MM.1S (cell line): ENCODE results near the gene ATP2B1.

ENCODE experiments used
- EZH2phosphoT487 ChIP-seq: fragments of 300-600 bp; sonication (generic); IDR thresholded peaks from 2 replicates; pipeline ENCODE4 v1.6.1; 2018; ENCODE audit warnings: antibody characterized with exemption, low read length
- TF ChIP-seq, protein P1 (sequence below): fragments of 300-600 bp; sonication (generic); IDR thresholded peaks from 2 replicates; pipeline ENCODE4 v1.5.1; 2016; ENCODE audit warnings: antibody characterized with exemption, low read length, mixed read lengths

DNA sequence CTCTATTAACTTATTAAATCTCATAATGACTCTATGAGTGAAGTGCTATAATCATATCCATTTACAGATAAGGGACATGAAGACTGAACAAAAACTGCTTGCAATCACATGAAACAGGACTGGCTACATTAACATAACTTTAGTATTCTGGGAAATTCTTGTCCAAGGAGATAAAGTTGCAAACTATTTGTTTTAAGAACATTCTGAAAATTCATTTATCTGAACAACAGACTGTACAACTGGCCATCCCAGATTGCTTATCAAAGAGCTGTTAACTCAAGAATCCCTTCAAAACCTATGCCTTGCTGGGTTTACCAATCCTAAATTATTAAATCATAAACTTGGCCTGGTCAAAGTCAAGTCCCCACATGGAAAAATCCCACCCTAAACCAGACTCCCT, 143.6 kb downstream of the ATP2B1 start:
- TF ChIP-seq, protein P1, sequence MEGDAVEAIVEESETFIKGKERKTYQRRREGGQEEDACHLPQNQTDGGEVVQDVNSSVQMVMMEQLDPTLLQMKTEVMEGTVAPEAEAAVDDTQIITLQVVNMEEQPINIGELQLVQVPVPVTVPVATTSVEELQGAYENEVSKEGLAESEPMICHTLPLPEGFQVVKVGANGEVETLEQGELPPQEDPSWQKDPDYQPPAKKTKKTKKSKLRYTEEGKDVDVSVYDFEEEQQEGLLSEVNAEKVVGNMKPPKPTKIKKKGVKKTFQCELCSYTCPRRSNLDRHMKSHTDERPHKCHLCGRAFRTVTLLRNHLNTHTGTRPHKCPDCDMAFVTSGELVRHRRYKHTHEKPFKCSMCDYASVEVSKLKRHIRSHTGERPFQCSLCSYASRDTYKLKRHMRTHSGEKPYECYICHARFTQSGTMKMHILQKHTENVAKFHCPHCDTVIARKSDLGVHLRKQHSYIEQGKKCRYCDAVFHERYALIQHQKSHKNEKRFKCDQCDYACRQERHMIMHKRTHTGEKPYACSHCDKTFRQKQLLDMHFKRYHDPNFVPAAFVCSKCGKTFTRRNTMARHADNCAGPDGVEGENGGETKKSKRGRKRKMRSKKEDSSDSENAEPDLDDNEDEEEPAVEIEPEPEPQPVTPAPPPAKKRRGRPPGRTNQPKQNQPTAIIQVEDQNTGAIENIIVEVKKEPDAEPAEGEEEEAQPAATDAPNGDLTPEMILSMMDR = no peak
- no peak for TF ChIP-seq EZH2phosphoT487
